ENCODE data around the gene DEPDC5.

The DEPDC5 gene

DNA sequence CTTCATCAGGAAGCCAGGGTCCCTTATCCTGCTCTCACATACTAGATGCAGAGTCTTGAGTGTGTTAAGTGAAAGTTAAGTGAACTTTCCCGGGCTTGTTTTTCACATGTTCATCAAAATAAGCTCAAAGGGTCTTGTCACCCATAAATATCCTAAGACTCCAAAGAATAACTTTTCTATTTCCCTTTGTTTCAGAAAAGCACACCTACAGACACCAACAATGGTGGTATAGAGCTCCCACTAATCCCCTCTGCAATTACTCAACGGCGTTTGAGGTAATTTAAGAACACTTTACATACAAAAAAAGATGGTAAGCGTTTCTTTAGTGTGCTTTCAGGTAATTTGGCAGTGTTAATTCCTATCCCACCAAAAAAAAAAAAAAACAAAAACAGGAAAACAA, 6.4 kb upstream of the DEPDC5 start:
- H4K20me1 ChIP-seq (ENCODE audit: control insufficient read depth, insufficient read depth, low read depth, low read length): 0 out of 2 replicates have a peak, but pooled peaks cover 2% of the 10 kb centered on the region
- H3K27me3 ChIP-seq (ENCODE audit: control insufficient read depth, low read length): no peaks in the 10 kb centered on the region
- TF ChIP-seq, protein P1, sequence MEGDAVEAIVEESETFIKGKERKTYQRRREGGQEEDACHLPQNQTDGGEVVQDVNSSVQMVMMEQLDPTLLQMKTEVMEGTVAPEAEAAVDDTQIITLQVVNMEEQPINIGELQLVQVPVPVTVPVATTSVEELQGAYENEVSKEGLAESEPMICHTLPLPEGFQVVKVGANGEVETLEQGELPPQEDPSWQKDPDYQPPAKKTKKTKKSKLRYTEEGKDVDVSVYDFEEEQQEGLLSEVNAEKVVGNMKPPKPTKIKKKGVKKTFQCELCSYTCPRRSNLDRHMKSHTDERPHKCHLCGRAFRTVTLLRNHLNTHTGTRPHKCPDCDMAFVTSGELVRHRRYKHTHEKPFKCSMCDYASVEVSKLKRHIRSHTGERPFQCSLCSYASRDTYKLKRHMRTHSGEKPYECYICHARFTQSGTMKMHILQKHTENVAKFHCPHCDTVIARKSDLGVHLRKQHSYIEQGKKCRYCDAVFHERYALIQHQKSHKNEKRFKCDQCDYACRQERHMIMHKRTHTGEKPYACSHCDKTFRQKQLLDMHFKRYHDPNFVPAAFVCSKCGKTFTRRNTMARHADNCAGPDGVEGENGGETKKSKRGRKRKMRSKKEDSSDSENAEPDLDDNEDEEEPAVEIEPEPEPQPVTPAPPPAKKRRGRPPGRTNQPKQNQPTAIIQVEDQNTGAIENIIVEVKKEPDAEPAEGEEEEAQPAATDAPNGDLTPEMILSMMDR (IDR thresholded peaks at IDR 0.05; ENCODE audit: low read depth, low read length, poor library complexity, severe bottlenecking): no peak
- no peak for TF ChIP-seq EZH2phosphoT487 (IDR thresholded peaks at IDR 0.05; ENCODE audit: borderline replicate concordance, low read length)
- no peak overlapping the region for H3K27ac ChIP-seq (ENCODE audit: low read depth, low read length)
- H3K36me3 ChIP-seq (ENCODE audit: control insufficient read depth, low read length): peaks cover 44% of the 10 kb centered on the region
- H3K9me2 ChIP-seq (replicated peaks; ENCODE audit: control insufficient read depth, low read length): no peaks in the 10 kb centered on the region
- peaks cover 71% of the 10 kb centered on the region for H3K79me2 ChIP-seq (ENCODE audit: control insufficient read depth, low read length)
- H3K9me3 ChIP-seq (ENCODE audit: control insufficient read depth, insufficient read depth, low read length): no peaks in the 10 kb centered on the region
- peaks cover 5% of the 10 kb centered on the region; the same call in 1 of the 2 replicates for H3F3A ChIP-seq (ENCODE audit: control insufficient read depth, insufficient read depth)
- H3K4me3 ChIP-seq (ENCODE audit: low read length): no peak overlapping the region; the same call in 1 of the 2 replicates
- H3K4me2 ChIP-seq (ENCODE audit: low read length): peak overlapping the region; percentile 77
- peaks cover 31% of the 10 kb centered on the region for H3K4me1 ChIP-seq (ENCODE audit: control insufficient read depth, low read length)

DNA sequence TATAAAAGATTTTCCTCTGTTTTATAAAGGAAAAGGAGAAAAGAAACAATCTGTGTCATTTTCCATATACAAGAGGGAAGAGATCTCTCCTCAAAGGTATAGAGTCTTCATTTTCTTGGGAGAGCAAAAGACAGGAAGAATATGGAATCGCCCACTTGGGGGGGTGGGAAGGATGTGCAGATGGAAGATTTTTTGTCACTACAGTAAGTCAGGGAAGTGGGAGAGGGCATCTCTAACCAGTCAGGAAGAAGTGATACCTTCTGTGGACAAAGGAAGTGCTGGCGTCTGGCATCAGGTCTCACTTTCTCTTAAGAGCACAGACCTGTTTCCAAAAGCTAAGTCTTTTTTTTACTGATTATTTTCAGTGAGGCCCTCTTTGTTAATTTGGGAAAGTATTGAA, 5.3 kb upstream of the DEPDC5 start:
- Histone ChIP-seq H3F3A (ENCODE audit: control insufficient read depth, insufficient read depth) (peaks cover 16% of the 10 kb centered on the region), H3K9me3 (ENCODE audit: control insufficient read depth, insufficient read depth, low read length) (no peaks in the 10 kb centered on the region), H3K4me1 (ENCODE audit: control insufficient read depth, low read length) (peaks cover 42% of the 10 kb centered on the region), H3K79me2 (ENCODE audit: control insufficient read depth, low read length) (peaks cover 64% of the 10 kb centered on the region), H3K9me2 (replicated peaks; ENCODE audit: control insufficient read depth, low read length) (no peaks in the 10 kb centered on the region), H3K27me3 (ENCODE audit: control insufficient read depth, low read length) (no peaks in the 10 kb centered on the region), H3K27ac (ENCODE audit: low read depth, low read length) (0 out of 2 replicates have a peak overlapping the region, but pooled peaks have one; percentile 83), H3K36me3 (ENCODE audit: control insufficient read depth, low read length) (peaks cover 37% of the 10 kb centered on the region), H3K4me3 (ENCODE audit: low read length) (peak overlapping the region; percentile 80), H3K4me2 (ENCODE audit: low read length) (peak overlapping the region; percentile 77), H4K20me1 (ENCODE audit: control insufficient read depth, insufficient read depth, low read depth, low read length) (0 out of 2 replicates have a peak, but pooled peaks cover 2% of the 10 kb centered on the region)
- TF ChIP-seq EZH2phosphoT487 (IDR thresholded peaks at IDR 0.05; ENCODE audit: borderline replicate concordance, low read length): no peak
- TF ChIP-seq, protein P1 (IDR thresholded peaks at IDR 0.05; ENCODE audit: low read depth, low read length, poor library complexity, severe bottlenecking): no peak

DNA sequence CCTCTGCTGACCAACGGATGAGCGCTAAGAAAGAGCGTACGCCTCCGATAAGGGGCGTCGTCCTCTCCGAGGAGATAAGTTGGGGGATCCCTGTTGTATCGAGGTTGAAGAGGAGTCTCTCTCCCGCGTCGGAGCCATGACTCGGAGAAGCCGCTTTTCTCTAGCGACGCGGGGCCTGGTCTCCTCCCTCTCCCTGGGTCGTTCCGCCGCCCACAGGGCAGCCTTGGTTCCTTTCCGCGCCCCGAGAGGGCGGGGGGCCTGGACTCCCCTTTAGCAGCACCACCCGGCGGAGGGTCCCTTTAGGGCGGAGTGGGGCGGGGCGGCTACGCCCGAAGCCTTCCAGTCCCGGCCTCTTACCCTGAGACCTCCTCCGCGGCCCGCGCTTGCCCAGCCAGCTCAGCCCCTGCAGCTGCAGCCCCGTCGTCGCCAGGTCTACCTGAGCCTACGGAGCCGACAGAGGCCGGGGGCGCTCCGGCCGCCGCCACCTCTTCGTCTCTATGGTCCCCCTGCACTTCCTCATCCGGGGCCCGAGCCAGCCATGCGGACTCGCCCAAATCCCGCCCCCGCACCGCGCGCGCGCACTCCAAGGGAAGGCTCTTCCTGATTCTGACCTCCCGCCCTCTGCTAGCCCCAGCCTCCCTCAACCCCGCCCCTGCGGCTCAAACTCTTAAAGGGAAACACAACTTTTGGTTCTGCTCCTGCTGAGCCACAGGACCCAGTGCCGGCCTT, 4.0 kb upstream of the DEPDC5 start, which contains the start of gene PRR14L:
Gene PRR14L, minus strand, starts transcription at position 497 of the 729 bp plus-strand sequence. CDS start 11,272 bp downstream, outside the sequence.
- Histone ChIP-seq H3K4me1 (ENCODE audit: control insufficient read depth, low read length) (peaks cover 48% of the 10 kb centered on the region), H3K9me3 (ENCODE audit: control insufficient read depth, insufficient read depth, low read length) (no peaks in the 10 kb centered on the region), H3K36me3 (ENCODE audit: control insufficient read depth, low read length) (peaks cover 36% of the 10 kb centered on the region), H3K9me2 (replicated peaks; ENCODE audit: control insufficient read depth, low read length) (no peaks in the 10 kb centered on the region), H4K20me1 (ENCODE audit: control insufficient read depth, insufficient read depth, low read depth, low read length) (0 out of 2 replicates have a peak, but pooled peaks cover under 1% of the 10 kb centered on the region), H3F3A (ENCODE audit: control insufficient read depth, insufficient read depth) (peaks cover 16% of the 10 kb centered on the region), H3K4me3 (ENCODE audit: low read length) (peak within 1 kb of the TSS; percentile 80), H3K79me2 (ENCODE audit: control insufficient read depth, low read length) (peaks cover 60% of the 10 kb centered on the region), H3K27ac (ENCODE audit: low read depth, low read length) (peak within 1 kb of the TSS; percentile 83), H3K27me3 (ENCODE audit: control insufficient read depth, low read length) (no peaks in the 10 kb centered on the region), H3K4me2 (ENCODE audit: low read length) (peak within 1 kb of the TSS; percentile 77)
- TF ChIP-seq EZH2phosphoT487 (IDR thresholded peaks at IDR 0.05; ENCODE audit: borderline replicate concordance, low read length): no peak
- TF ChIP-seq, protein P1 (IDR thresholded peaks at IDR 0.05; ENCODE audit: low read depth, low read length, poor library complexity, severe bottlenecking): peak; percentile 38
